GM19240 (cell line): ENCODE measurements around the gene DRGX.

Experiments
- DNase-seq: peaks from one replicate; pipeline ENCODE4 v3.0.0; 2011; ENCODE audit warnings: low spot score; ENCODE audit not compliant: insufficient read length

The DRGX gene

GRCh38 chr10:49383853-49384252 is 12.0 kb downstream of the DRGX start:
- DNase-seq: no peak

- DNase-seq: no peak
Measured at GRCh38 chr10:49382826-49383225, 13.1 kb downstream of the DRGX start.

- no peak for DNase-seq
Measured at GRCh38 chr10:49382226-49382625, 13.7 kb downstream of the DRGX start.

- DNase-seq: no peak
Measured at GRCh38 chr10:49381111-49381900, 14.6 kb downstream of the DRGX start.

GRCh38 chr10:49379596-49380410 is 16.1 kb downstream of the DRGX start:
- DNase-seq: no peak

GRCh38 chr10:49377256-49377655 is 18.6 kb downstream of the DRGX start:
- DNase-seq: no peak

- DNase-seq: no peak
Measured at GRCh38 chr10:49375611-49376010, 20.3 kb downstream of the DRGX start.

GRCh38 chr10:49374740-49375139 is 21.1 kb downstream of the DRGX start:
- no peak for DNase-seq

- no peak for DNase-seq
Measured at GRCh38 chr10:49373361-49373760, 22.5 kb downstream of the DRGX start.

- DNase-seq: no peak
Measured at GRCh38 chr10:49371967-49372366, 23.9 kb downstream of the DRGX start.

GRCh38 chr10:49370326-49371100 is 25.4 kb downstream of the DRGX start:
- no peak for DNase-seq

GRCh38 chr10:49369216-49370162 is 26.4 kb downstream of the DRGX start:
- no peak for DNase-seq

GRCh38 chr10:49368256-49368655 is 27.6 kb downstream of the DRGX start:
- DNase-seq: no peak

- DNase-seq: no peak
Measured at GRCh38 chr10:49367600-49367999, 28.3 kb downstream of the DRGX start.

- DNase-seq: no peak
Measured at GRCh38 chr10:49366460-49366859, 29.4 kb downstream of the DRGX start.

GRCh38 chr10:49365675-49366415 is 30.0 kb downstream of the DRGX start:
- DNase-seq: no peak

GRCh38 chr10:49365275-49365674 is 30.6 kb downstream of the DRGX start:
- DNase-seq: no peak

- no peak for DNase-seq
Measured at GRCh38 chr10:49364747-49365146, 31.1 kb downstream of the DRGX start.

- no peak for DNase-seq
Measured at GRCh38 chr10:49364051-49364450, 31.8 kb downstream of the DRGX start.
